ENCODE data around the gene HTRA3.

Gene HTRA3

GRCh38 chr4:8353158-8353669, 83.7 kb downstream of the HTRA3 start:
- H3K4me3 ChIP-seq (ENCODE audit: low read length) = no peak overlapping the region
- DNase-seq (ENCODE audit: low read depth) = no peak
- TF ChIP-seq CTCF (conservative IDR thresholded peaks at IDR 0.05; ENCODE audit: low read length) = no peak

GRCh38 chr4:8353912-8354453, 84.4 kb downstream of the HTRA3 start:
- TF ChIP-seq CTCF (conservative IDR thresholded peaks at IDR 0.05; ENCODE audit: low read length) = no peak
- H3K4me3 ChIP-seq (ENCODE audit: low read length) = no peak overlapping the region
- peak; percentile 50 for DNase-seq (ENCODE audit: low read depth)

- TF ChIP-seq CTCF (conservative IDR thresholded peaks at IDR 0.05; ENCODE audit: low read length) = no peak
- no peak for DNase-seq (ENCODE audit: low read depth)
- no peak overlapping the region for H3K4me3 ChIP-seq (ENCODE audit: low read length)
Observed at GRCh38 chr4:8355306-8355705, 85.8 kb downstream of the HTRA3 start.

- no peak overlapping the region for H3K4me3 ChIP-seq (ENCODE audit: low read length)
- no peak for TF ChIP-seq CTCF (conservative IDR thresholded peaks at IDR 0.05; ENCODE audit: low read length)
- peak; percentile 49 for DNase-seq (ENCODE audit: low read depth)
Observed at GRCh38 chr4:8355864-8356565, 86.5 kb downstream of the HTRA3 start.

Measured in AG10803 (cell line).